ENCODE measurements around the gene CCDC197. TPM values are rescaled to one million over a fixed set of nuclear protein-coding genes. Genes with fewer than 3 reads are reported as not detected.

Gene CCDC197
- polyA plus RNA-seq, 1 donor from 2014 or later: not detected

DNA sequence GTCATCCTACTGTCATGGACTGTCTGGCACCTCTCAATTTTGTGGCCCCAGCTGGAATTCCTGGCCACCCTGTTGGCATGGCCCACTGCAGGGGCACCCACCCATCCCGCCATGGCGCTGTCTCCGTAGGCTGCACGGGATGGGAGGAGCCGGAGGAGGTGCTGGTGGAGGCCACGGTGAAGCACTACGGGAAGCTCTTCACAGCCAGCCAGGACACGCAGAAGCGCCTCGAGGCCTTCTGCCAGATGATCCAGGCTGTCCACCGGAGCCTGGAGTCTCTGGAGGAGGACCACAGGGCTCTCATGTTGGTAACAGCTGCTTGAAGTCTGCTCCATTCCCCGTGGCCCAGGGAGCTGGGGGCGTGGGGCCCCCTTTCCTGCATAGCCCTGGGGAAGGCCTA lies 3.9 kb downstream of the CCDC197 start:
- Histone ChIP-seq H3K36me3 (ENCODE audit: insufficient read depth, low read length) (no peaks in the 10 kb centered on the region), H2AFZ (ENCODE audit: low read depth, low read length) (no peak overlapping the region), H4K20me1 (ENCODE audit: insufficient read depth) (no peaks in the 10 kb centered on the region), H3F3A (ENCODE audit: insufficient read depth, low read length, poor library complexity, severe bottlenecking) (no peaks in the 10 kb centered on the region), H3K27me3 (ENCODE audit: insufficient read depth, low read depth, low read length) (no peaks in the 10 kb centered on the region), H3K27ac (ENCODE audit: low read length) (no peak overlapping the region), H3K9me3 (ENCODE audit: low read length) (no peaks in the 10 kb centered on the region), H3K9me2 (ENCODE audit: insufficient read depth, low read length) (no peaks in the 10 kb centered on the region), H3K4me2 (ENCODE audit: low read length) (no peak overlapping the region), H3K4me3 (ENCODE audit: low read length) (no peak overlapping the region), H3K79me2 (replicated peaks; ENCODE audit: insufficient read depth, low read length) (no peaks in the 10 kb centered on the region), H3K9ac (ENCODE audit: low read length) (no peak overlapping the region)
- no peak for TF ChIP-seq POLR2AphosphoS5 (IDR thresholded peaks at IDR 0.05)
- TF ChIP-seq, protein P1, sequence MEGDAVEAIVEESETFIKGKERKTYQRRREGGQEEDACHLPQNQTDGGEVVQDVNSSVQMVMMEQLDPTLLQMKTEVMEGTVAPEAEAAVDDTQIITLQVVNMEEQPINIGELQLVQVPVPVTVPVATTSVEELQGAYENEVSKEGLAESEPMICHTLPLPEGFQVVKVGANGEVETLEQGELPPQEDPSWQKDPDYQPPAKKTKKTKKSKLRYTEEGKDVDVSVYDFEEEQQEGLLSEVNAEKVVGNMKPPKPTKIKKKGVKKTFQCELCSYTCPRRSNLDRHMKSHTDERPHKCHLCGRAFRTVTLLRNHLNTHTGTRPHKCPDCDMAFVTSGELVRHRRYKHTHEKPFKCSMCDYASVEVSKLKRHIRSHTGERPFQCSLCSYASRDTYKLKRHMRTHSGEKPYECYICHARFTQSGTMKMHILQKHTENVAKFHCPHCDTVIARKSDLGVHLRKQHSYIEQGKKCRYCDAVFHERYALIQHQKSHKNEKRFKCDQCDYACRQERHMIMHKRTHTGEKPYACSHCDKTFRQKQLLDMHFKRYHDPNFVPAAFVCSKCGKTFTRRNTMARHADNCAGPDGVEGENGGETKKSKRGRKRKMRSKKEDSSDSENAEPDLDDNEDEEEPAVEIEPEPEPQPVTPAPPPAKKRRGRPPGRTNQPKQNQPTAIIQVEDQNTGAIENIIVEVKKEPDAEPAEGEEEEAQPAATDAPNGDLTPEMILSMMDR (IDR thresholded peaks at IDR 0.05; ENCODE audit: poor library complexity, severe bottlenecking): no peak
- TF ChIP-seq, protein P2, sequence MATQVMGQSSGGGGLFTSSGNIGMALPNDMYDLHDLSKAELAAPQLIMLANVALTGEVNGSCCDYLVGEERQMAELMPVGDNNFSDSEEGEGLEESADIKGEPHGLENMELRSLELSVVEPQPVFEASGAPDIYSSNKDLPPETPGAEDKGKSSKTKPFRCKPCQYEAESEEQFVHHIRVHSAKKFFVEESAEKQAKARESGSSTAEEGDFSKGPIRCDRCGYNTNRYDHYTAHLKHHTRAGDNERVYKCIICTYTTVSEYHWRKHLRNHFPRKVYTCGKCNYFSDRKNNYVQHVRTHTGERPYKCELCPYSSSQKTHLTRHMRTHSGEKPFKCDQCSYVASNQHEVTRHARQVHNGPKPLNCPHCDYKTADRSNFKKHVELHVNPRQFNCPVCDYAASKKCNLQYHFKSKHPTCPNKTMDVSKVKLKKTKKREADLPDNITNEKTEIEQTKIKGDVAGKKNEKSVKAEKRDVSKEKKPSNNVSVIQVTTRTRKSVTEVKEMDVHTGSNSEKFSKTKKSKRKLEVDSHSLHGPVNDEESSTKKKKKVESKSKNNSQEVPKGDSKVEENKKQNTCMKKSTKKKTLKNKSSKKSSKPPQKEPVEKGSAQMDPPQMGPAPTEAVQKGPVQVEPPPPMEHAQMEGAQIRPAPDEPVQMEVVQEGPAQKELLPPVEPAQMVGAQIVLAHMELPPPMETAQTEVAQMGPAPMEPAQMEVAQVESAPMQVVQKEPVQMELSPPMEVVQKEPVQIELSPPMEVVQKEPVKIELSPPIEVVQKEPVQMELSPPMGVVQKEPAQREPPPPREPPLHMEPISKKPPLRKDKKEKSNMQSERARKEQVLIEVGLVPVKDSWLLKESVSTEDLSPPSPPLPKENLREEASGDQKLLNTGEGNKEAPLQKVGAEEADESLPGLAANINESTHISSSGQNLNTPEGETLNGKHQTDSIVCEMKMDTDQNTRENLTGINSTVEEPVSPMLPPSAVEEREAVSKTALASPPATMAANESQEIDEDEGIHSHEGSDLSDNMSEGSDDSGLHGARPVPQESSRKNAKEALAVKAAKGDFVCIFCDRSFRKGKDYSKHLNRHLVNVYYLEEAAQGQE (IDR thresholded peaks at IDR 0.05; ENCODE audit: borderline replicate concordance): no peak
- TF ChIP-seq TAF1 (IDR thresholded peaks at IDR 0.05; ENCODE audit: low read depth): no peak
- TF ChIP-seq EP300 (conservative IDR thresholded peaks at IDR 0.05; ENCODE audit: poor library complexity, severe bottlenecking): no peak
- no peak for TF ChIP-seq SMC3 (conservative IDR thresholded peaks at IDR 0.05; ENCODE audit: poor library complexity)

DNA sequence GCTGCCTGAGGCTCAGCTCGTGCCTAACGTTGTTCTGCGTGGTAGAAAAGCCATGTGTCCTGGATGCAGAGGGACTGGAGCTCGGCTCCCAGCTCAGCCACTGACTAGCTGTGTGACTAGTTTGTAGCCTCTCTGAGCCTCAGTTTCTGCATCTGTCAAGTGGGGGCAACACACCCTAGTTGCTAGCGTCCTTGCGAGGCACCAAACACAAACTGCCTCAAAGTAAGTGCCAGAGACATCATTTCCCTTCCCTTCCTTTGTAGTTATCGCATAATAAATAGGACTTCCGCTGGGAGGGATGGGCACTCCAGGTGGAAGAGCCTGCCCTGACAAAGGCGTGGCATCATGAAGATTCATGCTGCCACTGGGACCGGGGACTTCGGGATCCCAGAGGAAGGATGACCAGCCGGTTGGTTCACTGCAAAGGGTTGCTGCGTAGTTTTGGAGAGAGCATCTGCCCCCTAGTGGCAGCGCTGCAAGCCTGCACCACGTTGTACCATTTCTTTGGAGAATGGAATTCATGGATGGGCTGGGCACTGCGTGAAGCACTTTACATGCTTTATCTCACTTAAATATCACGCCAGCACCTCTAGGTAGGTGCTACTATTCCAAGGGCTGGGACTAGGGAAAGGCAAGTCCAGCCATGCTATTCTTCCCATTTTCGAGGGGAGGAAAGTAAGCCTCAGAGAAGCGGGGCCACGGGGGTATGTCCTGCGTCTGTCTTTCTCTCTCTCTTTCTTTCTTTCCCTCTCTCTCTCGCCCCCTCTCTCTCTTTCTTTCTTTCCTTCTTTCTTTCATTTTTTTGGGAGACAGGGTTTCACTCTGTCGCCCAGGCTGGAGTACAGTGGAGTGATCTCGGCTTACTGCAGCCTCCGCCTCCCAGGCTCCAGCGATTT lies 4.6 kb downstream of the CCDC197 start:
- H3K27ac ChIP-seq (ENCODE audit: low read length): no peak overlapping the region
- no peaks in the 10 kb centered on the region for H3K79me2 ChIP-seq (replicated peaks; ENCODE audit: insufficient read depth, low read length)
- TF ChIP-seq SMC3 (conservative IDR thresholded peaks at IDR 0.05; ENCODE audit: poor library complexity) (peak; percentile 78), MXI1 (conservative IDR thresholded peaks at IDR 0.05; ENCODE audit: poor library complexity, severe bottlenecking) (no peak), RAD21 (conservative IDR thresholded peaks at IDR 0.05) (peak; percentile 77), EZH2 (IDR thresholded peaks at IDR 0.05; ENCODE audit: borderline replicate concordance, insufficient read depth, low read length, poor library complexity, severe bottlenecking) (no peak), TAF1 (IDR thresholded peaks at IDR 0.05; ENCODE audit: low read depth) (no peak), EP300 (conservative IDR thresholded peaks at IDR 0.05; ENCODE audit: poor library complexity, severe bottlenecking) (no peak), POLR2AphosphoS5 (IDR thresholded peaks at IDR 0.05) (no peak)
- TF ChIP-seq, protein P1 (IDR thresholded peaks at IDR 0.05; ENCODE audit: poor library complexity, severe bottlenecking): peak; percentile 86
- TF ChIP-seq, protein P2 (IDR thresholded peaks at IDR 0.05; ENCODE audit: borderline replicate concordance): no peak
- H2AFZ ChIP-seq (ENCODE audit: low read depth, low read length): no peak overlapping the region
- H3F3A ChIP-seq (ENCODE audit: insufficient read depth, low read length, poor library complexity, severe bottlenecking): no peaks in the 10 kb centered on the region
- no peaks in the 10 kb centered on the region for H3K36me3 ChIP-seq (ENCODE audit: insufficient read depth, low read length)
- H3K4me3 ChIP-seq (ENCODE audit: low read length): no peak overlapping the region
- no peak overlapping the region for H3K4me2 ChIP-seq (ENCODE audit: low read length)
- H3K9ac ChIP-seq (ENCODE audit: low read length): no peak overlapping the region
- no peaks in the 10 kb centered on the region for H4K20me1 ChIP-seq (ENCODE audit: insufficient read depth)
- no peaks in the 10 kb centered on the region for H3K9me2 ChIP-seq (ENCODE audit: insufficient read depth, low read length)
- no peaks in the 10 kb centered on the region for H3K27me3 ChIP-seq (ENCODE audit: insufficient read depth, low read depth, low read length)
- no peaks in the 10 kb centered on the region for H3K9me3 ChIP-seq (ENCODE audit: low read length)

All from neural cell (in vitro differentiated cells).